Measurements from ENCODE around the gene GTF2F2. TPM values are rescaled to one million over a fixed set of nuclear protein-coding genes. Genes with fewer than 3 reads are reported as not detected.

The GTF2F2 gene
- total and polyA plus RNA-seq, 9 of the 15 experiments (the other 6 are each of a cell fraction or from before 2014, with no cell fraction given): 19.7 to 44.8 (median 32.4) TPM

DNA sequence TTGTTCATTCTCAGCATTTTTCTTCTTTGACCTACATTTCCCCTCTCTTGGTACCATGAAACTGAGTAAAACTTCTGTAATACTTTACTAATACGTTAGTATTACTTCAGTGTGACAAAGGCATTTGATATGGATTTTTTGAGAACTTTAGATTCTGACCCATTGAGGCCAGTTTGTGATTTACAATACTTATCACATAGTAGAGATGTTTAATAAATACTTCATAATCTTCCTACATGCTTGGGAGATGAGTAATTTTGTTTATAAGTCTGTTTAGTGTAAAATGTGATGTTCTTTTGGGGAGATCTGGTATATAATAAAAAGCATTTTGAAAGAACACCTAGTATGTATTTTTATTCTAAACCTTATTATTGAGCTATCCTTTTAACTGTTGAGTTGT is 29.7 kb downstream of the GTF2F2 start:
- CTCF ChIA-PET (ENCODE audit: low intra/inter-chr PET ratio): no interaction called here
- Histone ChIP-seq H3K27me3 (ENCODE audit: control insufficient read depth in 2 of 2, insufficient read depth in 2 of 2, low read length in 2 of 2) (no peaks in the 10 kb centered on the region), H3K27ac (ENCODE audit: extremely low read depth, low read depth, low read length) (no peak overlapping the region), H3K4me2 (ENCODE audit: insufficient read depth, low read length) (no peak overlapping the region), H3K9ac (ENCODE audit: insufficient read depth in 1 of 2, low read depth in 2 of 2, low read length in 2 of 2) (no peak overlapping the region), H2AFZ (ENCODE audit: low read depth, low read length) (no peak overlapping the region), H3K36me3 (ENCODE audit: control insufficient read depth, insufficient read depth, low read length) (peaks cover 26% of the 10 kb centered on the region), H3K79me2 (ENCODE audit: control insufficient read depth, insufficient read depth, low read length) (peaks cover 42% of the 10 kb centered on the region), H4K20me1 (replicated peaks; ENCODE audit: control insufficient read depth, insufficient read depth, low read length) (no peaks in the 10 kb centered on the region), H3K9me1 (ENCODE audit: control insufficient read depth, insufficient read depth, low read length) (no peaks in the 10 kb centered on the region), H3K9me3 (replicated peaks; ENCODE audit: control insufficient read depth, insufficient read depth, low read depth, low read length) (no peaks in the 10 kb centered on the region), H3K4me3 (no peak overlapping the region), H3K4me1 (replicated peaks in 1 of 2; ENCODE audit: control insufficient read depth in 2 of 2, insufficient read depth in 2 of 2, low read length in 2 of 2) (no peaks in the 10 kb centered on the region; a peak in 1 of 5 replicates)
- WGBS (ENCODE audit: insufficient coverage, low coverage, missing lambda C conversion rate): 100% methylated on average over 1 of the region's 1 CpG
- FAIRE-seq (no peak), ATAC-seq (no peak), DNase-seq (ENCODE audit: extremely low read depth in 1 of 4, low spot score in 3 of 4) (no peak)
- TF ChIP-seq, protein P1, sequence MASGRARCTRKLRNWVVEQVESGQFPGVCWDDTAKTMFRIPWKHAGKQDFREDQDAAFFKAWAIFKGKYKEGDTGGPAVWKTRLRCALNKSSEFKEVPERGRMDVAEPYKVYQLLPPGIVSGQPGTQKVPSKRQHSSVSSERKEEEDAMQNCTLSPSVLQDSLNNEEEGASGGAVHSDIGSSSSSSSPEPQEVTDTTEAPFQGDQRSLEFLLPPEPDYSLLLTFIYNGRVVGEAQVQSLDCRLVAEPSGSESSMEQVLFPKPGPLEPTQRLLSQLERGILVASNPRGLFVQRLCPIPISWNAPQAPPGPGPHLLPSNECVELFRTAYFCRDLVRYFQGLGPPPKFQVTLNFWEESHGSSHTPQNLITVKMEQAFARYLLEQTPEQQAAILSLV (tag; IDR thresholded peaks at IDR 0.05): no peak
- TF ChIP-seq PYGO2 (tag; IDR thresholded peaks at IDR 0.05): no peak
- no peak for TF ChIP-seq EHMT2 (IDR thresholded peaks at IDR 0.05)
- TF ChIP-seq HMG20A (CRISPR knock-in tag; conservative IDR thresholded peaks at IDR 0.05): no peak
- TF ChIP-seq PHB (CRISPR knock-in tag; IDR thresholded peaks at IDR 0.05): no peak
- TF ChIP-seq SAP30 (IDR thresholded peaks at IDR 0.05; ENCODE audit: borderline replicate concordance, insufficient read depth, low read depth, low read length, poor library complexity, severe bottlenecking): no peak
- TF ChIP-seq, protein P2, sequence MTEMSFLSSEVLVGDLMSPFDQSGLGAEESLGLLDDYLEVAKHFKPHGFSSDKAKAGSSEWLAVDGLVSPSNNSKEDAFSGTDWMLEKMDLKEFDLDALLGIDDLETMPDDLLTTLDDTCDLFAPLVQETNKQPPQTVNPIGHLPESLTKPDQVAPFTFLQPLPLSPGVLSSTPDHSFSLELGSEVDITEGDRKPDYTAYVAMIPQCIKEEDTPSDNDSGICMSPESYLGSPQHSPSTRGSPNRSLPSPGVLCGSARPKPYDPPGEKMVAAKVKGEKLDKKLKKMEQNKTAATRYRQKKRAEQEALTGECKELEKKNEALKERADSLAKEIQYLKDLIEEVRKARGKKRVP (CRISPR knock-in tag; IDR thresholded peaks at IDR 0.05): no peak
- TF ChIP-seq TCFL5 (CRISPR knock-in tag; conservative IDR thresholded peaks at IDR 0.05): no peak
- no peak for TF ChIP-seq ARHGAP35 (IDR thresholded peaks at IDR 0.05; ENCODE audit: partially characterized antibody)
- TF ChIP-seq ZNF347 (CRISPR knock-in tag; IDR thresholded peaks at IDR 0.05; ENCODE audit: low read depth): no peak
- in situ Hi-C loops (cut with MboI) (no loop called here), intact Hi-C loops (cut with micrococcal nuclease) (no loop called here)
- POLR2A ChIA-PET: no interaction called here
- BruUV-seq (replicated peaks): no TSS peak
